ENCODE results near the gene REC114.

DNA sequence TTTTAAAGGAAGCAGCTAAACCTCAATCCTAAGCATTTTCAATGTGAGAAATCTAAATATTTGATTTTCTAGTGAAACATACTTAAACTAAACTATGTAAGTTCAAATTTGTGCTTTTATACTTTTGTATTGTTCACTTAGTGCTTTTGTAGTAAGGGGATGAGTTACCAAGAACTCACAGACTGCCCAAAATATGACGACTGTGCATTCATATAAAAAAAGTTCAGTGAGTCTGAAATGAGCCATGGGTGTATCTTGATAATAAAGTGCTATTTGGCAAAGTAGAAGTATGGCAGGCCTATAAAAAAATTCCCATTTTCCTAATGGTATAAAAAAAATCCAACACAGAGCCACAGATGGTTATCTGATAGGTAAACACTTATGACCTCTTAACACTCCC lies 124.1 kb downstream of the REC114 start:
- TF ChIP-seq, protein P1, sequence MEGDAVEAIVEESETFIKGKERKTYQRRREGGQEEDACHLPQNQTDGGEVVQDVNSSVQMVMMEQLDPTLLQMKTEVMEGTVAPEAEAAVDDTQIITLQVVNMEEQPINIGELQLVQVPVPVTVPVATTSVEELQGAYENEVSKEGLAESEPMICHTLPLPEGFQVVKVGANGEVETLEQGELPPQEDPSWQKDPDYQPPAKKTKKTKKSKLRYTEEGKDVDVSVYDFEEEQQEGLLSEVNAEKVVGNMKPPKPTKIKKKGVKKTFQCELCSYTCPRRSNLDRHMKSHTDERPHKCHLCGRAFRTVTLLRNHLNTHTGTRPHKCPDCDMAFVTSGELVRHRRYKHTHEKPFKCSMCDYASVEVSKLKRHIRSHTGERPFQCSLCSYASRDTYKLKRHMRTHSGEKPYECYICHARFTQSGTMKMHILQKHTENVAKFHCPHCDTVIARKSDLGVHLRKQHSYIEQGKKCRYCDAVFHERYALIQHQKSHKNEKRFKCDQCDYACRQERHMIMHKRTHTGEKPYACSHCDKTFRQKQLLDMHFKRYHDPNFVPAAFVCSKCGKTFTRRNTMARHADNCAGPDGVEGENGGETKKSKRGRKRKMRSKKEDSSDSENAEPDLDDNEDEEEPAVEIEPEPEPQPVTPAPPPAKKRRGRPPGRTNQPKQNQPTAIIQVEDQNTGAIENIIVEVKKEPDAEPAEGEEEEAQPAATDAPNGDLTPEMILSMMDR (IDR thresholded peaks at IDR 0.05): no peak
- TF ChIP-seq ZFX (IDR thresholded peaks at IDR 0.05; ENCODE audit: borderline replicate concordance): no peak
